Esophagus muscularis mucosa (tissue), 4 donors: Measurements from ENCODE around the gene HOXA7. TPM values are rescaled to one million over a fixed set of nuclear protein-coding genes. Genes with fewer than 3 reads are reported as not detected.

ENCODE experiments used
- DNase-seq: peaks from one replicate; pipeline ENCODE4 v3.0.0-alpha.2; 2017; ENCODE audit errors: extremely low spot score
- H3K27ac ChIP-seq, 4 donors: fragments of 200-600 bp; sonication (generic); replicated peaks in 1 of 4; 1 replicate in 3 of 4; 2 replicates in 1 of 4; pipeline ENCODE4 v1.5.1; 2016 to 2019; ENCODE audit warnings: mild to moderate bottlenecking in 1 of 4
- H3K27me3 ChIP-seq, 4 donors: fragments of 200-600 bp; sonication (generic); one replicate each; pipeline versions ENCODE4 v1.5.1 to v1.6.0; 2016 to 2019
- H3K36me3 ChIP-seq, 4 donors: fragments of 200-600 bp; sonication (generic); one replicate each; pipeline ENCODE4 v1.5.1; 2016 to 2019
- H3K4me1 ChIP-seq, 4 donors: fragments of 200-600 bp; sonication (generic); one replicate each; pipeline ENCODE4 v1.5.1; 2016 to 2019
- H3K4me3 ChIP-seq, 4 donors: fragments of 200-600 bp; sonication (generic); 1 replicate in 2 of 4; 2 replicates in 2 of 4; pipeline ENCODE4 v1.5.1; 2016 to 2019; ENCODE audit warnings: mild to moderate bottlenecking in 4 of 4, moderate library complexity in 1 of 4
- H3K9me3 ChIP-seq, 4 donors: fragments of 200-600 bp; sonication (generic); 1 replicate in 3 of 4; 2 replicates in 1 of 4; pipeline ENCODE4 v1.5.1; 2016 to 2019
- EP300 ChIP-seq: sonication (generic); formaldehyde crosslinking; IDR thresholded peaks from one replicate; pipeline ENCODE4 v1.6.1; 2017; ENCODE audit warnings: antibody characterized with exemption
- POLR2A ChIP-seq: fragments of 450-650 bp; IDR thresholded peaks from one replicate; pipeline ENCODE4 v1.6.1; 2017; ENCODE audit warnings: antibody characterized with exemption, moderate library complexity, mild to moderate bottlenecking, low read depth
- POLR2AphosphoS5 ChIP-seq, 2 donors: sonication (generic); formaldehyde crosslinking; IDR thresholded peaks; one replicate each; pipeline ENCODE4 v1.6.1; 2017; ENCODE audit warnings: antibody characterized with exemption in 2 of 2
- WGBS: methylation state at CpG from one replicate; pipeline ENCODE4 v1.1.5; 2018; 5-methylcytosine and 5-hydroxymethylcytosine counted together
- intact Hi-C: fragments of 100-400 bp; cut with DNase I; formaldehyde crosslinking; loops from one replicate; pipeline ENCODE4 v1.15.1; 2023
- total RNA-seq, 4 donors: library from RNA; depleted of rRNA; stranded (reverse); fragments of >200 nt; gene quantifications; one replicate each; pipeline versions ENCODE4 v1.1.0 to v1.2.1, GENCODE V29; 2016
- TF ChIP-seq, protein P1 (sequence below), 3 experiments: fragments of 200-600 bp in 2 of 3; fragments of 450-650 bp in 1 of 3; sonication (generic) in 2 of 3; IDR thresholded peaks; one replicate each; pipeline ENCODE4 v1.5.1; 2017 to 2019; ENCODE audit warnings: antibody characterized with exemption in 3 of 3, mild to moderate bottlenecking in 2 of 3, moderate library complexity in 1 of 3

The HOXA7 gene
- total RNA-seq, 4 donors from 2014 or later, result 0.33 to 1.7 (median 0.49) TPM

GRCh38 chr7:27116031-27116961 lies 40.2 kb downstream of the HOXA7 start:
- Histone ChIP-seq H3K27me3 (no peaks in the 10 kb centered on the region), H3K36me3 (no peaks in the 10 kb centered on the region), H3K4me1 (peaks cover 11 to 66% (median 63%) of the 10 kb centered on the region in 4 donors), H3K27ac (peak overlapping the region; percentile 96 to 100 (median 99)), H3K4me3 (peak overlapping the region; percentile 68 to 88 (median 77)), H3K9me3 (no peaks in the 10 kb centered on the region)
- TF ChIP-seq EP300, result no peak
- TF ChIP-seq, protein P1, sequence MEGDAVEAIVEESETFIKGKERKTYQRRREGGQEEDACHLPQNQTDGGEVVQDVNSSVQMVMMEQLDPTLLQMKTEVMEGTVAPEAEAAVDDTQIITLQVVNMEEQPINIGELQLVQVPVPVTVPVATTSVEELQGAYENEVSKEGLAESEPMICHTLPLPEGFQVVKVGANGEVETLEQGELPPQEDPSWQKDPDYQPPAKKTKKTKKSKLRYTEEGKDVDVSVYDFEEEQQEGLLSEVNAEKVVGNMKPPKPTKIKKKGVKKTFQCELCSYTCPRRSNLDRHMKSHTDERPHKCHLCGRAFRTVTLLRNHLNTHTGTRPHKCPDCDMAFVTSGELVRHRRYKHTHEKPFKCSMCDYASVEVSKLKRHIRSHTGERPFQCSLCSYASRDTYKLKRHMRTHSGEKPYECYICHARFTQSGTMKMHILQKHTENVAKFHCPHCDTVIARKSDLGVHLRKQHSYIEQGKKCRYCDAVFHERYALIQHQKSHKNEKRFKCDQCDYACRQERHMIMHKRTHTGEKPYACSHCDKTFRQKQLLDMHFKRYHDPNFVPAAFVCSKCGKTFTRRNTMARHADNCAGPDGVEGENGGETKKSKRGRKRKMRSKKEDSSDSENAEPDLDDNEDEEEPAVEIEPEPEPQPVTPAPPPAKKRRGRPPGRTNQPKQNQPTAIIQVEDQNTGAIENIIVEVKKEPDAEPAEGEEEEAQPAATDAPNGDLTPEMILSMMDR (IDR thresholded peaks at IDR 0.05), result no peak
- peak; percentile 2 to 39 for TF ChIP-seq POLR2AphosphoS5 (IDR thresholded peaks at IDR 0.05)
- TF ChIP-seq POLR2A, result no peak
- no peak for DNase-seq
- intact Hi-C loops, result no loop called here
- 26% methylated on average over 20 of the region's 20 CpGs for WGBS

GRCh38 chr7:27115221-27116026 lies 41.1 kb downstream of the HOXA7 start:
- Histone ChIP-seq H3K4me1 (peaks cover 19 to 66% (median 63%) of the 10 kb centered on the region in 4 donors), H3K27me3 (no peaks in the 10 kb centered on the region), H3K4me3 (peak overlapping the region; percentile 68 to 88 (median 77)), H3K36me3 (no peaks in the 10 kb centered on the region), H3K9me3 (no peaks in the 10 kb centered on the region), H3K27ac (peak overlapping the region; percentile 96 to 100 (median 99))
- DNase-seq, result no peak
- WGBS, result 30% methylated on average over 17 of the region's 45 CpGs
- intact Hi-C loops, result no loop called here
- TF ChIP-seq EP300 (no peak), POLR2AphosphoS5 (IDR thresholded peaks at IDR 0.05) (peak; percentile 46 to 81)

GRCh38 chr7:27114881-27115220 lies 41.6 kb downstream of the HOXA7 start:
- H3K27me3 ChIP-seq, result no peaks in the 10 kb centered on the region
- WGBS, result 13% methylated on average over 6 of the region's 6 CpGs
- TF ChIP-seq EP300, result no peak
- TF ChIP-seq, protein P1 (IDR thresholded peaks at IDR 0.05), result no peak
- no peak for TF ChIP-seq POLR2AphosphoS5 (IDR thresholded peaks at IDR 0.05)
- TF ChIP-seq POLR2A, result no peak
- H3K36me3 ChIP-seq, result no peaks in the 10 kb centered on the region
- DNase-seq, result no peak
- no peaks in the 10 kb centered on the region for H3K9me3 ChIP-seq
- H3K27ac ChIP-seq, result peak overlapping the region; percentile 96 to 100 (median 99)
- intact Hi-C loops, result no loop called here
- peak overlapping the region; percentile 68 to 88 (median 77) for H3K4me3 ChIP-seq
- H3K4me1 ChIP-seq, result peaks cover 20 to 66% (median 63%) of the 10 kb centered on the region in 4 donors

DNA sequence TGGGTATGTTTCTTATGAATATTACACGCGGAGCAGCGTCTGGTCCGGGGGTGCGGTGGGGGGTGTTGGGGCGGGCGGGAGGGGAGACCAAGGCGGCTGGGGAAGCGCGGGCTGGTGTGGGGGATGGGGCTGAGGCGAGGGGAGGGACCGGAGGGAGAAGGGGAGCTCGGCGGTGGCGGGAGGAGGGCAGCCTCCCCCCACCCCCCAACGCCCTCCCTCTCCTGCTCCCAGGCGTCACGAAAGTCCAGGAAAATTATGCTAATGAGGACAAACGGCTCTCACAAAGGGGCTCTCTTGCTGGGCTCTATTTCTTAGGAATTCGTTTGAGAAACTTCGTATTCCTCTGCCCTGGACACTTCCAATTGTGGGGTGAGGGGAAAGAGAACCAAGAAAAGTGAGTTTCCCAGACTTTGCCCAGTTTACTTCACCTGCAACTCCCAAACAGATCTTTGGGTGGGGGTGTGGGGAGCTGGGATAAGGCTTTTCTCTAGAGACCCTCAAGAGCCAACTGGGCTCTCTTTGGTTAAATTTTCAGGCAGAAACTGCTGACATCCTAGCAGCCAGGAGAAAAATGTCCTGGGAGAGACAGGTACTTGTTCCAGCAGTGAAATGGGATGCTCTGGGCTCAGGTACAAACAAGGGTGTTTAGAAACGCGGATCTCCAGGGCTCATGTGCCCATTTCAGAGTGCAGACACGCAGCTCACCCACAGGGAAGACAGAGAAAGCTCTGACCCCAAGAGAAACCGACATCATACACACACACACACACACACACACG lies 42.3 kb downstream of the HOXA7 start:
- DNase-seq, result no peak
- Histone ChIP-seq H3K9me3 (no peaks in the 10 kb centered on the region), H3K36me3 (no peaks in the 10 kb centered on the region), H3K27me3 (no peaks in the 10 kb centered on the region), H3K4me1 (peaks cover 26 to 66% (median 63%) of the 10 kb centered on the region in 4 donors), H3K27ac (peak overlapping the region; percentile 96 to 100 (median 99)), H3K4me3 (peak overlapping the region; percentile 68 to 88 (median 77))
- 21% methylated on average over 14 of the region's 26 CpGs for WGBS
- TF ChIP-seq POLR2AphosphoS5 (IDR thresholded peaks at IDR 0.05), result peak; percentile 34 to 66
- TF ChIP-seq, protein P1 (IDR thresholded peaks at IDR 0.05), result no peak
- intact Hi-C loops, result no loop called here
